ENCODE data around the gene RALGAPA2. TPM values are rescaled to one million over a fixed set of nuclear protein-coding genes. Genes with fewer than 3 reads are reported as not detected.

Gene RALGAPA2
- total and polyA plus RNA-seq, 8 donors, result 34.5 to 79.8 (median 43.1) TPM

GRCh38 chr20:20405623-20406022 lies 306.8 kb downstream of the RALGAPA2 start:
- intact Hi-C loops (cut with DNase I), result no loop called here
- no peak for DNase-seq
- no peaks in the 10 kb centered on the region for H3K9me3 ChIP-seq
- peaks cover 0 to 63% of the 10 kb centered on the region in 2 donors for H3K36me3 ChIP-seq
- no peaks in the 10 kb centered on the region for H3K4me1 ChIP-seq
- no peak overlapping the region for H3K27ac ChIP-seq
- ATAC-seq, result no peak
- H3K27me3 ChIP-seq, result no peaks in the 10 kb centered on the region
- TF ChIP-seq CTCF (IDR thresholded peaks at IDR 0.05), result no peak
- H3K4me3 ChIP-seq, result no peak overlapping the region

GRCh38 chr20:20404633-20405032 lies 307.8 kb downstream of the RALGAPA2 start:
- no peak overlapping the region for H3K27ac ChIP-seq

GRCh38 chr20:20401991-20402390 lies 310.5 kb downstream of the RALGAPA2 start:
- Histone ChIP-seq H3K4me1 (no peaks in the 10 kb centered on the region), H3K36me3 (peaks cover 0 to 74% of the 10 kb centered on the region in 2 donors), H3K27me3 (no peaks in the 10 kb centered on the region), H3K27ac (no peak overlapping the region), H3K9me3 (no peaks in the 10 kb centered on the region), H3K4me3 (no peak overlapping the region)
- no peak for TF ChIP-seq CTCF (IDR thresholded peaks at IDR 0.05)
- intact Hi-C loops (cut with DNase I), result no loop called here
- ATAC-seq (no peak), DNase-seq (no peak)

More at GRCh38 chr20:20404633-20405032, 307.8 kb downstream of the RALGAPA2 start:
- no peaks in the 10 kb centered on the region for H3K4me1 ChIP-seq
- DNase-seq (no peak), ATAC-seq (no peak)
- no peaks in the 10 kb centered on the region for H3K9me3 ChIP-seq
- no peak overlapping the region for H3K4me3 ChIP-seq
- intact Hi-C loops (cut with DNase I), result no loop called here
- H3K36me3 ChIP-seq, result peaks cover 0 to 66% of the 10 kb centered on the region in 2 donors
- no peak for TF ChIP-seq CTCF (IDR thresholded peaks at IDR 0.05)
- no peaks in the 10 kb centered on the region for H3K27me3 ChIP-seq

GRCh38 chr20:20399531-20400500 lies 312.6 kb downstream of the RALGAPA2 start:
- Histone ChIP-seq H3K4me3 (no peak overlapping the region), H3K27ac (no peak overlapping the region), H3K36me3 (peaks cover 0 to 95% of the 10 kb centered on the region in 2 donors), H3K4me1 (no peaks in the 10 kb centered on the region), H3K9me3 (no peaks in the 10 kb centered on the region), H3K27me3 (no peaks in the 10 kb centered on the region)
- TF ChIP-seq CTCF (IDR thresholded peaks at IDR 0.05), result no peak
- DNase-seq (no peak), ATAC-seq (no peak)
- intact Hi-C loops (cut with DNase I), result no loop called here

- peaks cover 0 to 95% of the 10 kb centered on the region in 2 donors for H3K36me3 ChIP-seq
- intact Hi-C loops (cut with DNase I), result no loop called here
- no peaks in the 10 kb centered on the region for H3K9me3 ChIP-seq
- peaks cover 0 to 9% of the 10 kb centered on the region in 2 donors for H3K4me1 ChIP-seq
- no peak for TF ChIP-seq CTCF (IDR thresholded peaks at IDR 0.05)
- H3K27me3 ChIP-seq, result no peaks in the 10 kb centered on the region
- no peak overlapping the region for H3K4me3 ChIP-seq
- no peak overlapping the region for H3K27ac ChIP-seq
- DNase-seq, result no peak
- ATAC-seq, result no peak
Measured at GRCh38 chr20:20398123-20398522, 314.3 kb downstream of the RALGAPA2 start.
